SK-N-SH (cell line): ENCODE data around the gene C17orf113. TPM values are rescaled to one million over a fixed set of nuclear protein-coding genes. Genes with fewer than 3 reads are reported as not detected.
A peak's percentile ranks its signal among the peaks of the same experiment; 100 is the strongest.

Source experiments
- CTCF ChIA-PET: fragments of 300-600, 350-600 bp; formaldehyde crosslinking; extraction: SDS; loops from one replicate; lab custom pipeline; 2021; lab: Yijun Ruan, JAX
- POLR2A ChIA-PET: fragments of 350-600 bp; sonication (Branson Sonifier 250); formaldehyde crosslinking; extraction: SDS; loops from one replicate; lab custom pipeline; 2020; ENCODE audit warnings: antibody characterized with exemption, inconsistent platforms; lab: Yijun Ruan, JAX
- DNase-seq: peaks from one replicate; pipeline ENCODE4 v3.0.0; 2012
- H2AFZ ChIP-seq: fragments of 200-600 bp; sonication (generic); 2 replicates; pipeline ENCODE4 v1.8.1; 2016; ENCODE audit warnings: antibody characterized with exemption, mild to moderate bottlenecking, low read depth
- H3F3A ChIP-seq: fragments of 200-600 bp; sonication (generic); replicated peaks from 2 replicates; pipeline ENCODE3; 2016; ENCODE audit warnings: antibody characterized with exemption, mild to moderate bottlenecking; ENCODE audit not compliant: insufficient read depth
- H3K27ac ChIP-seq, 2 experiments: fragments of 200-500 bp in 1 of 2; fragments of 200-600 bp in 1 of 2; sonication (Bioruptor generic) in 1 of 2; sonication (generic), shearing (Covaris generic) in 1 of 2; 2 replicates each; pipeline versions ENCODE4 v1.5.1 to v1.6.1; 2014 to 2016; ENCODE audit warnings: low read depth in 2 of 2, inconsistent platforms in 1 of 2, low read length in 1 of 2, mild to moderate bottlenecking in 1 of 2, mixed read lengths in 1 of 2
- H3K27me3 ChIP-seq: fragments of 200-600 bp; sonication (generic), shearing (Covaris generic); 2 replicates; pipeline ENCODE4 v1.6.1; 2016; ENCODE audit warnings: mixed run types; ENCODE audit not compliant: insufficient read depth
- H3K36me3 ChIP-seq, 2 experiments: fragments of 200-500 bp in 1 of 2; fragments of 200-600 bp in 1 of 2; sonication (Bioruptor generic) in 1 of 2; sonication (generic) in 1 of 2; replicated peaks in 1 of 2; 2 replicates each; pipeline versions ENCODE3 to v1.5.1; 2014 to 2016; ENCODE audit warnings: low read length in 1 of 2, mild to moderate bottlenecking in 1 of 2; ENCODE audit not compliant: insufficient read depth in 2 of 2, control insufficient read depth in 1 of 2
- H3K4me1 ChIP-seq, 2 experiments: fragments of 200-500 bp in 1 of 2; fragments of 200-600 bp in 1 of 2; sonication (Bioruptor generic) in 1 of 2; sonication (generic), shearing (Covaris generic) in 1 of 2; 2 replicates each; pipeline versions ENCODE4 v1.5.1 to v1.6.1; 2014 to 2016; ENCODE audit warnings: low read depth in 1 of 2, low read length in 1 of 2, mixed run types in 1 of 2; ENCODE audit not compliant: insufficient read depth in 2 of 2, control insufficient read depth in 1 of 2
- H3K4me2 ChIP-seq: fragments of 200-600 bp; sonication (generic), shearing (Covaris generic); 2 replicates; pipeline ENCODE4 v1.6.1; 2017; ENCODE audit warnings: mixed run types
- H3K4me3 ChIP-seq, 2 experiments: fragments of 200-500 bp in 1 of 2; fragments of 200-600 bp in 1 of 2; sonication (Bioruptor generic) in 1 of 2; sonication (generic), shearing (Covaris generic) in 1 of 2; 2 replicates each; pipeline versions ENCODE4 v1.5.1 to v1.8.1; 2014 to 2016; ENCODE audit warnings: low read depth in 2 of 2, inconsistent platforms in 1 of 2, low read length in 1 of 2, mild to moderate bottlenecking in 1 of 2, mixed read lengths in 1 of 2, moderate library complexity in 1 of 2
- H3K79me2 ChIP-seq: fragments of 200-600 bp; sonication (generic); 2 replicates; pipeline ENCODE4 v1.8.1; 2017; ENCODE audit warnings: mild to moderate bottlenecking; ENCODE audit not compliant: insufficient read depth
- H3K9ac ChIP-seq: fragments of 200-600 bp; sonication (generic); 2 replicates; pipeline ENCODE4 v1.6.1; 2017; ENCODE audit warnings: mixed run types
- H3K9me2 ChIP-seq: fragments of 200-600 bp; sonication (generic); 2 replicates; pipeline ENCODE4 v1.6.1; 2017; ENCODE audit warnings: mixed run types
- H3K9me3 ChIP-seq: fragments of 200-600 bp; sonication (generic); 2 replicates; pipeline ENCODE4 v1.6.1; 2017; ENCODE audit warnings: mixed run types, mild to moderate bottlenecking, moderate library complexity
- H4K20me1 ChIP-seq: fragments of 200-600 bp; sonication (generic); 2 replicates; pipeline ENCODE4 v1.6.1; 2017; ENCODE audit warnings: mild to moderate bottlenecking, mixed run types; ENCODE audit not compliant: insufficient read depth
- CHD2 ChIP-seq: fragments of 150-350 bp; IDR thresholded peaks from 2 replicates; pipeline ENCODE4 v1.6.1; 2018; ENCODE audit warnings: low read length; ENCODE audit not compliant: partially characterized antibody
- CTCF ChIP-seq: fragments of 200-600 bp; sonication (generic); IDR thresholded peaks from 2 replicates; pipeline ENCODE4 v1.6.1; 2017; ENCODE audit warnings: antibody characterized with exemption, mild to moderate bottlenecking, moderate library complexity
- FOSL2 ChIP-seq: IDR thresholded peaks from 2 replicates; pipeline ENCODE4 v1.4.0; 2012; ENCODE audit warnings: low read depth, mild to moderate bottlenecking, moderate library complexity, borderline replicate concordance
- JUND ChIP-seq: IDR thresholded peaks from 2 replicates; pipeline ENCODE4 v1.4.0; 2012
- MAX ChIP-seq: IDR thresholded peaks from 2 replicates; pipeline ENCODE4 v1.4.0; 2012; ENCODE audit warnings: low read depth
- MEF2A ChIP-seq: IDR thresholded peaks from 2 replicates; pipeline ENCODE4 v1.4.0; 2012; ENCODE audit warnings: low read depth, borderline replicate concordance
- MXI1 ChIP-seq: IDR thresholded peaks from 2 replicates; pipeline ENCODE4 v1.6.1; 2012; ENCODE audit warnings: mild to moderate bottlenecking, low read depth, low read length, improper control_type of control experiment
- RAD21 ChIP-seq: IDR thresholded peaks from 2 replicates; pipeline ENCODE4 v1.6.1; 2012; ENCODE audit warnings: mild to moderate bottlenecking, low read length
- RCOR1 ChIP-seq: fragments of 150-350 bp; IDR thresholded peaks from 2 replicates; pipeline ENCODE4 v1.6.1; 2017; ENCODE audit warnings: antibody characterized with exemption, low read length
- REST ChIP-seq: IDR thresholded peaks from 2 replicates; pipeline ENCODE4 v1.6.1; 2012; ENCODE audit warnings: mild to moderate bottlenecking, low read depth, low read length, moderate library complexity
- RFX5 ChIP-seq: IDR thresholded peaks from 2 replicates; pipeline ENCODE4 v1.6.1; 2012; ENCODE audit warnings: mild to moderate bottlenecking, improper control_type of control experiment, low read length
- RXRA ChIP-seq: IDR thresholded peaks from 2 replicates; pipeline ENCODE4 v1.4.0; 2012; ENCODE audit warnings: low read depth, mild to moderate bottlenecking, borderline replicate concordance
- TAF1 ChIP-seq: IDR thresholded peaks from 2 replicates; pipeline ENCODE4 v1.6.1; 2012; ENCODE audit warnings: low read depth, mild to moderate bottlenecking, low read length, moderate library complexity, borderline replicate concordance
- TEAD4 ChIP-seq: IDR thresholded peaks from 2 replicates; pipeline ENCODE4 v1.4.0; 2012; ENCODE audit warnings: mild to moderate bottlenecking, borderline replicate concordance; ENCODE audit not compliant: insufficient read depth
- ZBTB33 ChIP-seq: IDR thresholded peaks from 2 replicates; pipeline ENCODE4 v1.4.0; 2012; ENCODE audit warnings: low read depth, borderline replicate concordance
- WGBS: methylation state at CpG from one replicate; pipeline ENCODE4 v1.1.6; 2017; ENCODE audit warnings: low lambda C conversion rate; 5-methylcytosine and 5-hydroxymethylcytosine counted together
- polyA plus RNA-seq, 3 experiments: library from polyadenylated mRNA; depleted of rRNA; stranded (reverse); fragments of >200 nt; gene quantifications; 2 replicates each; pipeline ENCODE4 v1.2.3, GENCODE V29; 2012

C17orf113 gene
- polyA plus RNA-seq, 1 of the 3 experiments (the other 2 are of a cell fraction) = 0.44 TPM

- H2AFZ ChIP-seq = no peak overlapping the region
- H3K27ac ChIP-seq = peak overlapping the region in 1 of 2 experiments; percentile 9; a peak in 2 of 4 replicates
- no peak overlapping the region for H3K4me3 ChIP-seq
- no peaks in the 10 kb centered on the region for H3K9me2 ChIP-seq
- H3K4me2 ChIP-seq = no peak overlapping the region
- peaks cover 73% of the 10 kb centered on the region for H3K79me2 ChIP-seq
- H3K27me3 ChIP-seq = no peaks in the 10 kb centered on the region
- CTCF ChIA-PET = interaction anchor here (0.8 to 1.4 kb wide), 4 partner anchors 11 to 43 kb away, joined by 3 to 4 read pairs (median 4); no protein-coding TSS in a partner anchor
- no peak for DNase-seq
- no peaks in the 10 kb centered on the region for H3K9me3 ChIP-seq
- WGBS = 80% methylated on average over 7 of the region's 7 CpGs
- TF ChIP-seq RXRA = no peak
- TF ChIP-seq RCOR1 = no peak
- no peak for TF ChIP-seq MEF2A
- no peak for TF ChIP-seq REST
- TF ChIP-seq MXI1 = no peak
- TF ChIP-seq TAF1 = no peak
- no peak for TF ChIP-seq TEAD4
- TF ChIP-seq CHD2 = no peak
- no peak for TF ChIP-seq RAD21
- TF ChIP-seq JUND = no peak
- no peak for TF ChIP-seq CTCF
- no peak for TF ChIP-seq RFX5
- no peak for TF ChIP-seq ZBTB33
- no peak for TF ChIP-seq MAX
- no peak for TF ChIP-seq FOSL2
- POLR2A ChIA-PET = no interaction called here
- H4K20me1 ChIP-seq = peaks cover 54% of the 10 kb centered on the region
- peaks cover 6 to 8% of the 10 kb centered on the region in 2 experiments; a peak in 2 of 4 replicates for H3K4me1 ChIP-seq
- no peaks in the 10 kb centered on the region for H3F3A ChIP-seq
- H3K36me3 ChIP-seq = peaks cover 32 to 39% of the 10 kb centered on the region in 2 experiments
- no peak overlapping the region; the same call in 1 of the 2 replicates for H3K9ac ChIP-seq
Measured at GRCh38 chr17:42002175-42002791, 48.1 kb downstream of the C17orf113 start.
